PC-3 (cell line): ENCODE results near the gene HMHB1. TPM values are rescaled to one million over a fixed set of nuclear protein-coding genes. Genes with fewer than 3 reads are reported as not detected.

ENCODE experiments used
- ATAC-seq: fragments of 200-7000 bp; cut with Tn5 transposase; 2 replicates; pipeline ENCODE4 v1.9.1; 2020; ENCODE audit warnings: mild to moderate bottlenecking, moderate library complexity
- BruUV-seq: library from RNA; stranded (reverse); fragments of 400-500 nt; replicated peaks from 2 replicates; lab custom pipeline; 2021; lab: Mats Ljungman, UMichigan
- CTCF ChIA-PET: fragments of 300-600 bp; sonication (Branson Sonifier 250); formaldehyde crosslinking; loops from one replicate; lab custom pipeline; 2022; ENCODE audit warnings: antibody characterized with exemption; lab: Charles Lee
- POLR2A ChIA-PET: fragments of 300-600 bp; sonication (Branson Sonifier 250); formaldehyde crosslinking; loops from one replicate; lab custom pipeline; 2022; ENCODE audit warnings: antibody characterized with exemption; ENCODE audit not compliant: unreplicated experiment; lab: Charles Lee
- DNase-seq: peaks from one replicate; pipeline ENCODE4 v3.0.0-alpha.2; 2015
- H2AFZ ChIP-seq: fragments of 300-600 bp; sonication (generic); 2 replicates; pipeline ENCODE4 v1.6.0; 2016; ENCODE audit warnings: antibody characterized with exemption, low read length
- H3F3A ChIP-seq: fragments of 300-600 bp; sonication (generic); one replicate; pipeline ENCODE4 v1.6.0; 2017; ENCODE audit warnings: antibody characterized with exemption, low read length, control low read depth, mild to moderate bottlenecking; ENCODE audit not compliant: unreplicated experiment
- H3K27ac ChIP-seq: fragments of 300-600 bp; sonication (generic); 2 replicates; pipeline ENCODE4 v1.5.1; 2016; ENCODE audit warnings: mild to moderate bottlenecking, low read length
- H3K27me3 ChIP-seq: fragments of 300-600 bp; sonication (generic); 2 replicates; pipeline ENCODE4 v1.6.1; 2016; ENCODE audit warnings: low read length, mixed read lengths
- H3K36me3 ChIP-seq: fragments of 300-600 bp; sonication (generic); 2 replicates; pipeline ENCODE4 v1.6.1; 2016; ENCODE audit warnings: low read depth, mixed run types, low read length, mixed read lengths
- H3K4me1 ChIP-seq: fragments of 300-600 bp; sonication (generic); 2 replicates; pipeline ENCODE4 v1.5.1; 2016; ENCODE audit warnings: low read length; ENCODE audit not compliant: insufficient read depth
- H3K4me2 ChIP-seq: fragments of 300-600 bp; sonication (generic); 2 replicates; pipeline ENCODE4 v1.6.0; 2016; ENCODE audit warnings: low read length
- H3K4me3 ChIP-seq: fragments of 300-600 bp; sonication (generic); 2 replicates; pipeline ENCODE4 v1.5.1; 2016; ENCODE audit warnings: mild to moderate bottlenecking, low read length, mixed read lengths
- H3K79me2 ChIP-seq: fragments of 300-600 bp; sonication (generic); 2 replicates; pipeline ENCODE4 v1.6.1; 2017; ENCODE audit warnings: low read length, mixed read lengths
- H3K9ac ChIP-seq: fragments of 300-600 bp; sonication (generic); 2 replicates; pipeline ENCODE4 v1.6.0; 2016; ENCODE audit warnings: mild to moderate bottlenecking, low read length
- H3K9me2 ChIP-seq: fragments of 300-600 bp; sonication (generic); replicated peaks from 2 replicates; pipeline ENCODE4 v1.6.1; 2016; ENCODE audit warnings: mixed run types, low read length, mixed read lengths
- H3K9me3 ChIP-seq: fragments of 300-600 bp; sonication (generic); 2 replicates; pipeline ENCODE4 v1.6.1; 2016; ENCODE audit warnings: low read length, mixed read lengths
- H4K20me1 ChIP-seq: fragments of 300-600 bp; sonication (generic); 2 replicates; pipeline ENCODE4 v1.6.1; 2016; ENCODE audit warnings: low read length, mixed read lengths
- CTCF ChIP-seq: fragments of 300-600 bp; sonication (generic); conservative IDR thresholded peaks from 2 replicates; pipeline ENCODE4 v1.5.1; 2017; ENCODE audit warnings: antibody characterized with exemption, low read depth, mild to moderate bottlenecking, low read length
- EZH2 ChIP-seq: fragments of 300-600 bp; sonication (generic); IDR thresholded peaks from one replicate; pipeline ENCODE4 v1.6.1; 2017; ENCODE audit warnings: antibody characterized with exemption, mild to moderate bottlenecking, low read length; ENCODE audit not compliant: unreplicated experiment
- EZH2phosphoT487 ChIP-seq: fragments of 300-600 bp; sonication (generic); IDR thresholded peaks from 2 replicates; pipeline ENCODE4 v1.6.1; 2018; ENCODE audit warnings: mild to moderate bottlenecking, antibody characterized with exemption, low read length, borderline replicate concordance
- intact Hi-C: fragments of 100-400 bp; cut with micrococcal nuclease; formaldehyde crosslinking; loops from 2 replicates; pipeline ENCODE4 v1.9.0; 2023
- total RNA-seq: library from RNA; depleted of rRNA; stranded (reverse); fragments of >200 nt; gene quantifications from 2 replicates; pipeline ENCODE4 v1.2.3, GENCODE V29; 2014

HMHB1 gene
- total RNA-seq, 1 experiment from 2014 or later: not detected

- POLR2A ChIA-PET: no interaction called here
- DNase-seq: no peak
- H3K27me3 ChIP-seq: no peaks in the 10 kb centered on the region
- H3K4me2 ChIP-seq: no peak overlapping the region
- no peaks in the 10 kb centered on the region for H3K9me3 ChIP-seq
- TF ChIP-seq EZH2phosphoT487: no peak
- no peak for TF ChIP-seq EZH2
- TF ChIP-seq CTCF: no peak
- no TSS peak for BruUV-seq
- CTCF ChIA-PET: no interaction called here
- no peaks in the 10 kb centered on the region for H4K20me1 ChIP-seq
- no peaks in the 10 kb centered on the region for H3K9me2 ChIP-seq
- H3K9ac ChIP-seq: no peak overlapping the region
- no peaks in the 10 kb centered on the region for H3F3A ChIP-seq
- no peak overlapping the region for H2AFZ ChIP-seq
- no peak overlapping the region for H3K4me3 ChIP-seq
- no peaks in the 10 kb centered on the region for H3K4me1 ChIP-seq
- H3K27ac ChIP-seq: no peak overlapping the region
- ATAC-seq: no peak
- H3K36me3 ChIP-seq: no peaks in the 10 kb centered on the region
- intact Hi-C loops: no loop called here
- no peaks in the 10 kb centered on the region for H3K79me2 ChIP-seq
Observed at GRCh38 chr5:143776951-143777350, 35.0 kb upstream of the HMHB1 start.

- DNase-seq (no peak), ATAC-seq (no peak)
- Histone ChIP-seq H4K20me1 (no peaks in the 10 kb centered on the region), H3K4me1 (no peaks in the 10 kb centered on the region), H3K27ac (no peak overlapping the region), H3K4me2 (no peak overlapping the region), H2AFZ (no peak overlapping the region), H3K9me2 (no peaks in the 10 kb centered on the region), H3K4me3 (no peak overlapping the region), H3F3A (no peaks in the 10 kb centered on the region), H3K36me3 (no peaks in the 10 kb centered on the region), H3K27me3 (no peaks in the 10 kb centered on the region), H3K9me3 (no peaks in the 10 kb centered on the region), H3K79me2 (no peaks in the 10 kb centered on the region), H3K9ac (no peak overlapping the region)
- ChIA-PET CTCF (no interaction called here), POLR2A (no interaction called here)
- no TSS peak for BruUV-seq
- TF ChIP-seq EZH2phosphoT487: no peak
- no peak for TF ChIP-seq CTCF
- no peak for TF ChIP-seq EZH2
- intact Hi-C loops: no loop called here
Observed at GRCh38 chr5:143779506-143779905, 32.5 kb upstream of the HMHB1 start.

- Histone ChIP-seq H3K9me3 (no peaks in the 10 kb centered on the region), H3K9ac (no peak overlapping the region), H3F3A (no peaks in the 10 kb centered on the region), H4K20me1 (no peaks in the 10 kb centered on the region), H3K79me2 (no peaks in the 10 kb centered on the region), H2AFZ (no peak overlapping the region), H3K36me3 (no peaks in the 10 kb centered on the region), H3K4me3 (no peak overlapping the region), H3K27ac (no peak overlapping the region), H3K4me2 (no peak overlapping the region), H3K4me1 (no peaks in the 10 kb centered on the region), H3K9me2 (no peaks in the 10 kb centered on the region), H3K27me3 (no peaks in the 10 kb centered on the region)
- ATAC-seq (no peak), DNase-seq (no peak)
- no TSS peak for BruUV-seq
- CTCF ChIA-PET: no interaction called here
- intact Hi-C loops: no loop called here
- TF ChIP-seq EZH2: no peak
- TF ChIP-seq EZH2phosphoT487: no peak
- TF ChIP-seq CTCF: no peak
- POLR2A ChIA-PET: no interaction called here
Observed at GRCh38 chr5:143781993-143782520, 29.9 kb upstream of the HMHB1 start.
